K562 (cell line): Measurements from ENCODE around the gene SIRT2. TPM values are rescaled to one million over a fixed set of nuclear protein-coding genes. Genes with fewer than 3 reads are reported as not detected.

Experiments used
- BRCA1 ChIP-seq, 2 experiments: fragments of 450-650 bp in 1 of 2; sonication (generic) in 1 of 2; formaldehyde crosslinking in 1 of 2; IDR thresholded peaks; 2 replicates each; pipeline versions ENCODE4 v1.5.0 to v1.6.1; 2017 to 2020; ENCODE audit warnings: mild to moderate bottlenecking in 1 of 2, missing genetic modification reagents in 1 of 2
- CBFA2T2 ChIP-seq: fragments of 450-650 bp; conservative IDR thresholded peaks from 2 replicates; pipeline ENCODE4 v1.6.1; 2017; ENCODE audit warnings: mild to moderate bottlenecking
- CREB1 ChIP-seq, 2 experiments: sonication (generic) in 1 of 2; formaldehyde crosslinking in 1 of 2; IDR thresholded peaks; 2 replicates each; pipeline versions ENCODE4 v1.6.1 to v1.8.0; 2012 to 2022; ENCODE audit warnings: inconsistent platforms in 1 of 2, mild to moderate bottlenecking in 1 of 2, missing genetic modification reagents in 1 of 2, moderate library complexity in 1 of 2
- DMBX1 ChIP-seq: fragments of 250-450 bp; sonication (Bioruptor Pico); IDR thresholded peaks from 2 replicates; pipeline ENCODE4 v1.8.0; 2022; ENCODE audit warnings: inconsistent platforms, mild to moderate bottlenecking, moderate library complexity, borderline replicate concordance
- E2F3 ChIP-seq: fragments of 250-450 bp; sonication (Bioruptor Pico); IDR thresholded peaks from 2 replicates; pipeline ENCODE4 v1.4.0; 2020; ENCODE audit warnings: mild to moderate bottlenecking
- EZH2 ChIP-seq: IDR thresholded peaks from 2 replicates; pipeline ENCODE4 v1.6.1; 2012; ENCODE audit warnings: low read depth, mild to moderate bottlenecking, inconsistent platforms, low read length, borderline replicate concordance
- HMG20A ChIP-seq: fragments of 450-650 bp; formaldehyde crosslinking; conservative IDR thresholded peaks from 2 replicates; pipeline ENCODE4 v1.4.0; 2020; ENCODE audit warnings: mild to moderate bottlenecking, mixed read lengths
- IFI16 ChIP-seq: fragments of 250-450 bp; sonication (Bioruptor Pico); IDR thresholded peaks from 2 replicates; pipeline ENCODE4 v2.1.2; 2022; ENCODE audit warnings: mild to moderate bottlenecking, inconsistent platforms
- POLR3G ChIP-seq: IDR thresholded peaks from 2 replicates; pipeline ENCODE4 v1.6.1; 2011; ENCODE audit not compliant: insufficient read length, insufficient replicate concordance; ENCODE audit errors: extremely low read depth
- RAD51 ChIP-seq: fragments of 450-650 bp; IDR thresholded peaks from 2 replicates; pipeline ENCODE4 v1.7.1; 2016; ENCODE audit warnings: low read depth, mild to moderate bottlenecking, borderline replicate concordance
- ZNF436 ChIP-seq: fragments of 250-450, 450-650 bp; sonication (Bioruptor Pico); formaldehyde crosslinking; IDR thresholded peaks from 2 replicates; pipeline ENCODE4 v1.7.0; 2020; ENCODE audit warnings: mild to moderate bottlenecking
- ZNF583 ChIP-seq: fragments of 250-450 bp; sonication (Bioruptor Pico); IDR thresholded peaks from 2 replicates; pipeline ENCODE4 v1.4.0; 2020
- polyA plus RNA-seq, 8 experiments: library from polyadenylated mRNA; depleted of rRNA in 4 of 8; stranded (reverse) in 5 of 8; unstranded in 3 of 8; fragments of >200 nt; fragmentation: Nextera tagmentation in 2 of 8; fragmentation: Illumina TruSeq in 1 of 8; extraction: Ambion mirVana in 2 of 8; extraction: Trizol in 1 of 8; gene quantifications; 2 replicates each; pipeline versions ENCODE4 v1.2.1 to v1.2.3, GENCODE V29; 2011 to 2014; ENCODE audit warnings: inconsistent platforms in 1 of 8, missing spikeins in 1 of 8
- total RNA-seq, 7 experiments: library from RNA; depleted of rRNA in 6 of 7; stranded (reverse); fragments of >200 nt in 6 of 7; fragmentation: Illumina TruSeq in 2 of 7; extraction: Trizol in 2 of 7; gene quantifications; 2 replicates each; pipeline versions ENCODE4 v1.2.1 to v1.2.3, GENCODE V29; 2011 to 2021; ENCODE audit warnings: low replicate concordance in 1 of 7
- TF ChIP-seq, protein P1 (sequence below): IDR thresholded peaks from 3 replicates; pipeline ENCODE4 v1.6.1; 2011; ENCODE audit warnings: borderline replicate concordance, mild to moderate bottlenecking, moderate library complexity; ENCODE audit not compliant: insufficient read length; ENCODE audit errors: extremely low read depth
- TF ChIP-seq, protein P2 (sequence below): fragments of 250-450 bp; sonication (Bioruptor Pico); IDR thresholded peaks from 2 replicates; pipeline ENCODE4 v1.5.0; 2021; ENCODE audit warnings: mild to moderate bottlenecking, borderline replicate concordance
- TF ChIP-seq, protein P3 (sequence below): fragments of 250-450 bp; sonication (Bioruptor Pico); IDR thresholded peaks from 2 replicates; pipeline ENCODE4 v1.5.0; 2020; ENCODE audit warnings: mild to moderate bottlenecking, borderline replicate concordance
- TF ChIP-seq, protein P4 (sequence below): fragments of 450-650 bp; conservative IDR thresholded peaks from 2 replicates; pipeline ENCODE4 v1.6.1; 2016; ENCODE audit warnings: missing genetic modification characterization, low read depth, mild to moderate bottlenecking, missing compliant biosample characterization, moderate library complexity

SIRT2 gene
- total and polyA plus RNA-seq, 9 of the 15 experiments (the other 6 are each of a cell fraction or from before 2014, with no cell fraction given): 2.3 to 35.2 (median 22.9) TPM

DNA sequence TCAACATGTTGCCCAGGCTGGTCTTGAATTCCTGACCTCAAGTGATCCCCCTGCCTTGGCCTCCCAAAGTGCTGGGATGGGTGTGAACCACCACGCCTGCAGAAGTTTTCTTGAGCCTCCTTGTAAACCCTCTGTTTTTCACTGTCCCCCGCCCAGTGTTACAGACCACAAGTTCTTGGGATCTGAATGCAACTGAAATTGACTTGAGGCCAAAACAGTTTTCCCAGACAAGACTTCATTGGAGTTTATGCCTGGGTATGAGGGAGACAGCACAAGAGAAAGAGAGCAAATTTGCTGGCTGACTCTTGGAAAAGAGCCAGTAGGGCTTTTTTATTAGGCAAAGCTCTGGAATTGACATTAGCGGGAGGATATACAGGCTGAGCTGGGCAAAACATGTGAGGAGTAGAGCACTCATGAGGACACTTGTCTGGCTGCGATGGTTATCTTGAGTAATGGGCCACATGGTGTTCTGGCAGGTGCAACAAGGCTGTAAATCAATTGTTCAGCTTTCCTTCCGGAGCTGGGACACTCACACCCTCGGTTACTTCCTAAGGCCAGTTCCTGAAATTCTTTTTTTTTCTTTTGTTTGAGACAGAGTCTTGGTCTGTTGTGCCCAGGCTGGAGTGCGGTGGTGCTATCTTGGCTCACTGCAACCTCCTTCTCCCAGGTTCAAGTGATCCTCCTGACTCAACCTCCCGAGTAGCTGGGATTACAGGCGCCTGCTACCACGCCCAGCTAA lies 36.9 kb downstream of the SIRT2 start (continued):
- TF ChIP-seq, protein P1, sequence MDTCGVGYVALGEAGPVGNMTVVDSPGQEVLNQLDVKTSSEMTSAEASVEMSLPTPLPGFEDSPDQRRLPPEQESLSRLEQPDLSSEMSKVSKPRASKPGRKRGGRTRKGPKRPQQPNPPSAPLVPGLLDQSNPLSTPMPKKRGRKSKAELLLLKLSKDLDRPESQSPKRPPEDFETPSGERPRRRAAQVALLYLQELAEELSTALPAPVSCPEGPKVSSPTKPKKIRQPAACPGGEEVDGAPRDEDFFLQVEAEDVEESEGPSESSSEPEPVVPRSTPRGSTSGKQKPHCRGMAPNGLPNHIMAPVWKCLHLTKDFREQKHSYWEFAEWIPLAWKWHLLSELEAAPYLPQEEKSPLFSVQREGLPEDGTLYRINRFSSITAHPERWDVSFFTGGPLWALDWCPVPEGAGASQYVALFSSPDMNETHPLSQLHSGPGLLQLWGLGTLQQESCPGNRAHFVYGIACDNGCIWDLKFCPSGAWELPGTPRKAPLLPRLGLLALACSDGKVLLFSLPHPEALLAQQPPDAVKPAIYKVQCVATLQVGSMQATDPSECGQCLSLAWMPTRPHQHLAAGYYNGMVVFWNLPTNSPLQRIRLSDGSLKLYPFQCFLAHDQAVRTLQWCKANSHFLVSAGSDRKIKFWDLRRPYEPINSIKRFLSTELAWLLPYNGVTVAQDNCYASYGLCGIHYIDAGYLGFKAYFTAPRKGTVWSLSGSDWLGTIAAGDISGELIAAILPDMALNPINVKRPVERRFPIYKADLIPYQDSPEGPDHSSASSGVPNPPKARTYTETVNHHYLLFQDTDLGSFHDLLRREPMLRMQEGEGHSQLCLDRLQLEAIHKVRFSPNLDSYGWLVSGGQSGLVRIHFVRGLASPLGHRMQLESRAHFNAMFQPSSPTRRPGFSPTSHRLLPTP: no peak
- TF ChIP-seq CREB1 (IDR thresholded peaks at IDR 0.05): no peak
- TF ChIP-seq CREB1 (CRISPR knock-in tag; IDR thresholded peaks at IDR 0.05): no peak
- peak; percentile 59 for TF ChIP-seq CBFA2T2
- TF ChIP-seq POLR3G: no peak
- no peak for TF ChIP-seq IFI16 (CRISPR knock-in tag)
- no peak for TF ChIP-seq ZNF436 (CRISPR knock-in tag)
- TF ChIP-seq HMG20A (CRISPR knock-in tag): no peak
- TF ChIP-seq, protein P2, sequence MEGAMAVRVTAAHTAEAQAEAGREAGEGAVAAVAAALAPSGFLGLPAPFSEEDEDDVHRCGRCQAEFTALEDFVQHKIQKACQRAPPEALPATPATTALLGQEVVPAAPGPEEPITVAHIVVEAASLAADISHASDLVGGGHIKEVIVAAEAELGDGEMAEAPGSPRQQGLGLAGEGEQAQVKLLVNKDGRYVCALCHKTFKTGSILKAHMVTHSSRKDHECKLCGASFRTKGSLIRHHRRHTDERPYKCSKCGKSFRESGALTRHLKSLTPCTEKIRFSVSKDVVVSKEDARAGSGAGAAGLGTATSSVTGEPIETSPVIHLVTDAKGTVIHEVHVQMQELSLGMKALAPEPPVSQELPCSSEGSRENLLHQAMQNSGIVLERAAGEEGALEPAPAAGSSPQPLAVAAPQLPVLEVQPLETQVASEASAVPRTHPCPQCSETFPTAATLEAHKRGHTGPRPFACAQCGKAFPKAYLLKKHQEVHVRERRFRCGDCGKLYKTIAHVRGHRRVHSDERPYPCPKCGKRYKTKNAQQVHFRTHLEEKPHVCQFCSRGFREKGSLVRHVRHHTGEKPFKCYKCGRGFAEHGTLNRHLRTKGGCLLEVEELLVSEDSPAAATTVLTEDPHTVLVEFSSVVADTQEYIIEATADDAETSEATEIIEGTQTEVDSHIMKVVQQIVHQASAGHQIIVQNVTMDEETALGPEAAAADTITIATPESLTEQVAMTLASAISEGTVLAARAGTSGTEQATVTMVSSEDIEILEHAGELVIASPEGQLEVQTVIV (CRISPR knock-in tag): no peak
- no peak for TF ChIP-seq E2F3 (CRISPR knock-in tag)
- no peak for TF ChIP-seq BRCA1 (IDR thresholded peaks at IDR 0.05)
- TF ChIP-seq BRCA1 (CRISPR knock-in tag; IDR thresholded peaks at IDR 0.05): no peak
- TF ChIP-seq, protein P3, sequence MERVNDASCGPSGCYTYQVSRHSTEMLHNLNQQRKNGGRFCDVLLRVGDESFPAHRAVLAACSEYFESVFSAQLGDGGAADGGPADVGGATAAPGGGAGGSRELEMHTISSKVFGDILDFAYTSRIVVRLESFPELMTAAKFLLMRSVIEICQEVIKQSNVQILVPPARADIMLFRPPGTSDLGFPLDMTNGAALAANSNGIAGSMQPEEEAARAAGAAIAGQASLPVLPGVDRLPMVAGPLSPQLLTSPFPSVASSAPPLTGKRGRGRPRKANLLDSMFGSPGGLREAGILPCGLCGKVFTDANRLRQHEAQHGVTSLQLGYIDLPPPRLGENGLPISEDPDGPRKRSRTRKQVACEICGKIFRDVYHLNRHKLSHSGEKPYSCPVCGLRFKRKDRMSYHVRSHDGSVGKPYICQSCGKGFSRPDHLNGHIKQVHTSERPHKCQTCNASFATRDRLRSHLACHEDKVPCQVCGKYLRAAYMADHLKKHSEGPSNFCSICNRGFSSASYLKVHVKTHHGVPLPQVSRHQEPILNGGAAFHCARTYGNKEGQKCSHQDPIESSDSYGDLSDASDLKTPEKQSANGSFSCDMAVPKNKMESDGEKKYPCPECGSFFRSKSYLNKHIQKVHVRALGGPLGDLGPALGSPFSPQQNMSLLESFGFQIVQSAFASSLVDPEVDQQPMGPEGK (CRISPR knock-in tag): no peak
- TF ChIP-seq DMBX1 (CRISPR knock-in tag): no peak; the same call in 1 of the 2 replicates
- no peak for TF ChIP-seq EZH2
- no peak; the same call in 1 of the 2 replicates for TF ChIP-seq RAD51
- TF ChIP-seq, protein P4, sequence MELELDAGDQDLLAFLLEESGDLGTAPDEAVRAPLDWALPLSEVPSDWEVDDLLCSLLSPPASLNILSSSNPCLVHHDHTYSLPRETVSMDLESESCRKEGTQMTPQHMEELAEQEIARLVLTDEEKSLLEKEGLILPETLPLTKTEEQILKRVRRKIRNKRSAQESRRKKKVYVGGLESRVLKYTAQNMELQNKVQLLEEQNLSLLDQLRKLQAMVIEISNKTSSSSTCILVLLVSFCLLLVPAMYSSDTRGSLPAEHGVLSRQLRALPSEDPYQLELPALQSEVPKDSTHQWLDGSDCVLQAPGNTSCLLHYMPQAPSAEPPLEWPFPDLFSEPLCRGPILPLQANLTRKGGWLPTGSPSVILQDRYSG (tag): no peak; the same call in 1 of the 2 replicates
- no peak for TF ChIP-seq ZNF583 (CRISPR knock-in tag)
